ENCODE data around the gene PGGT1B.
A peak's percentile ranks its signal among the peaks of the same experiment; 100 is the strongest.

Gene PGGT1B

DNA sequence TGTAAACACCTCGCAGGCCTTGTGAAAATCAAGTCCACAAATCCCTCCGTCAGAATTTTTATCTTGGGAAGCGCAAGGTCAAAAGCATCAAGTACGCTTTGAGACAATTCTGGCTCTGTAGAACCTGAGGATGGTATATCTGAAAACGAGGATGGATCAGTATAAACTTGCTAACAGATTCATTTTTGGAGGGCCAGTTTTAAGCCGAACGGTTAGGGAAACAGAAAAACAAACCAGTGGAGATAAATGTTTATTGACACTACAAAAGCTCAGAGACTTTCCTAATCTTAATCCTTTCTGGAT lies 352 bp upstream of the PGGT1B start:
- Histone ChIP-seq H3K79me2 (ENCODE audit: insufficient read depth, low read length) (peaks cover 40% of the 10 kb centered on the region), H3F3A (ENCODE audit: insufficient read depth, low read length) (no peaks in the 10 kb centered on the region), H3K9ac (ENCODE audit: low read length) (peak overlapping the region; percentile 87), H3K4me3 (ENCODE audit: low read depth, low read length, poor library complexity, severe bottlenecking) (peak overlapping the region; percentile 79), H3K9me3 (ENCODE audit: low read length) (no peaks in the 10 kb centered on the region), H3K27me3 (ENCODE audit: insufficient read depth, low read length) (no peaks in the 10 kb centered on the region), H4K20me1 (ENCODE audit: insufficient read depth, low read length) (no peaks in the 10 kb centered on the region), H2AFZ (ENCODE audit: low read length) (peak overlapping the region; percentile 90), H3K4me1 (ENCODE audit: insufficient read depth, low read length, severe bottlenecking) (peaks cover 25% of the 10 kb centered on the region), H3K27ac (ENCODE audit: low read depth, low read length, poor library complexity, severe bottlenecking) (peak overlapping the region; percentile 68), H3K4me2 (ENCODE audit: low read length) (peak overlapping the region; percentile 77), H3K36me3 (ENCODE audit: insufficient read depth, low read length) (peaks cover 10% of the 10 kb centered on the region), H3K9me2 (ENCODE audit: low read depth, low read length) (no peaks in the 10 kb centered on the region)
- TF ChIP-seq, protein P1, sequence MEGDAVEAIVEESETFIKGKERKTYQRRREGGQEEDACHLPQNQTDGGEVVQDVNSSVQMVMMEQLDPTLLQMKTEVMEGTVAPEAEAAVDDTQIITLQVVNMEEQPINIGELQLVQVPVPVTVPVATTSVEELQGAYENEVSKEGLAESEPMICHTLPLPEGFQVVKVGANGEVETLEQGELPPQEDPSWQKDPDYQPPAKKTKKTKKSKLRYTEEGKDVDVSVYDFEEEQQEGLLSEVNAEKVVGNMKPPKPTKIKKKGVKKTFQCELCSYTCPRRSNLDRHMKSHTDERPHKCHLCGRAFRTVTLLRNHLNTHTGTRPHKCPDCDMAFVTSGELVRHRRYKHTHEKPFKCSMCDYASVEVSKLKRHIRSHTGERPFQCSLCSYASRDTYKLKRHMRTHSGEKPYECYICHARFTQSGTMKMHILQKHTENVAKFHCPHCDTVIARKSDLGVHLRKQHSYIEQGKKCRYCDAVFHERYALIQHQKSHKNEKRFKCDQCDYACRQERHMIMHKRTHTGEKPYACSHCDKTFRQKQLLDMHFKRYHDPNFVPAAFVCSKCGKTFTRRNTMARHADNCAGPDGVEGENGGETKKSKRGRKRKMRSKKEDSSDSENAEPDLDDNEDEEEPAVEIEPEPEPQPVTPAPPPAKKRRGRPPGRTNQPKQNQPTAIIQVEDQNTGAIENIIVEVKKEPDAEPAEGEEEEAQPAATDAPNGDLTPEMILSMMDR (IDR thresholded peaks at IDR 0.05; ENCODE audit: low read length) = no peak
- TF ChIP-seq EZH2 (IDR thresholded peaks at IDR 0.05; ENCODE audit: borderline replicate concordance, low read length) = no peak

DNA sequence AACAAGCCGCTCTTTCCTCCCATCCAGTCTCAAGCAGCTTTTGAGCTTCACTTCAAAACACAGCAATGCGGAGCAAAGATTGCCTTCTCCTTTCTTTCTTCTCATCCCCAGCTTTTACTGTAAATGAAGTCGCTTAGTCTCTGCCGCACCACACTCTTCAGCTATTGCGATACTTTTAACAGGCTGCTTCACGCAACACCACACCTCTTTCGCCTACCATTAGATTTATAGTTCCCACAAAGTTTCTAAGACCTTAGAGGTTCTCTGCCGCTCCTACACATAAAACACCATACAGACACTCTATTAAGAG lies 711 bp downstream of the PGGT1B start:
- no peaks in the 10 kb centered on the region for H3K27me3 ChIP-seq (ENCODE audit: insufficient read depth, low read length)
- H3K4me3 ChIP-seq (ENCODE audit: low read depth, low read length, poor library complexity, severe bottlenecking) = peak overlapping the region; percentile 79
- no peaks in the 10 kb centered on the region for H3F3A ChIP-seq (ENCODE audit: insufficient read depth, low read length)
- TF ChIP-seq, protein P1 (IDR thresholded peaks at IDR 0.05; ENCODE audit: low read length) = no peak
- TF ChIP-seq EZH2 (IDR thresholded peaks at IDR 0.05; ENCODE audit: borderline replicate concordance, low read length) = no peak
- peak overlapping the region; percentile 87 for H3K9ac ChIP-seq (ENCODE audit: low read length)
- H4K20me1 ChIP-seq (ENCODE audit: insufficient read depth, low read length) = no peaks in the 10 kb centered on the region
- peak overlapping the region; percentile 77 for H3K4me2 ChIP-seq (ENCODE audit: low read length)
- no peaks in the 10 kb centered on the region for H3K9me2 ChIP-seq (ENCODE audit: low read depth, low read length)
- peaks cover 50% of the 10 kb centered on the region for H3K79me2 ChIP-seq (ENCODE audit: insufficient read depth, low read length)
- H3K36me3 ChIP-seq (ENCODE audit: insufficient read depth, low read length) = peaks cover 16% of the 10 kb centered on the region
- peaks cover 25% of the 10 kb centered on the region for H3K4me1 ChIP-seq (ENCODE audit: insufficient read depth, low read length, severe bottlenecking)
- H3K27ac ChIP-seq (ENCODE audit: low read depth, low read length, poor library complexity, severe bottlenecking) = peak overlapping the region; percentile 68
- no peaks in the 10 kb centered on the region for H3K9me3 ChIP-seq (ENCODE audit: low read length)
- H2AFZ ChIP-seq (ENCODE audit: low read length) = no peak overlapping the region

DNA sequence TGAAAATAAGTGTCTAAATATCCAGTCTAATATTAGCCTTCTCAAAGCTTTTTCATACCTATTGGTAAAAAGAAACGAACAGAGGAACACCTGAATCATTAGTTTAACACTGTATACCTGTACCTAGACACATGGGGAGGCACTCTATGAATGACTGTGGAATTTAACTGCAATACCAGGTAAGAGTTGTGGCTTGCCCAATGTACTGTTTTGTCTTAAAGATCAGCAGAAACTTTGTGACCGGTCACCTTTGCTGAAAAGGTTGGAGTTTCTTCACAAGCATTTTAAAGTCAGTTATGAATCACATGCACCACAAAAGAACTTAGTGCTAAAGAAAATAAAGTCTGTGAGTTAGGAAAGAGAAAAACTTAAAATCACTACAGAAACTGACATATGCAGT lies 2.4 kb downstream of the PGGT1B start:
- Histone ChIP-seq H3K9me2 (ENCODE audit: low read depth, low read length) (no peaks in the 10 kb centered on the region), H3K4me1 (ENCODE audit: insufficient read depth, low read length, severe bottlenecking) (peaks cover 25% of the 10 kb centered on the region), H3K9me3 (ENCODE audit: low read length) (no peaks in the 10 kb centered on the region), H3K27ac (ENCODE audit: low read depth, low read length, poor library complexity, severe bottlenecking) (no peak overlapping the region), H2AFZ (ENCODE audit: low read length) (no peak overlapping the region), H4K20me1 (ENCODE audit: insufficient read depth, low read length) (no peaks in the 10 kb centered on the region), H3K79me2 (ENCODE audit: insufficient read depth, low read length) (peaks cover 66% of the 10 kb centered on the region), H3K4me2 (ENCODE audit: low read length) (peak overlapping the region; percentile 77; the same call in 1 of the 2 replicates), H3K36me3 (ENCODE audit: insufficient read depth, low read length) (peaks cover 29% of the 10 kb centered on the region), H3K9ac (ENCODE audit: low read length) (no peak overlapping the region), H3F3A (ENCODE audit: insufficient read depth, low read length) (no peaks in the 10 kb centered on the region), H3K4me3 (ENCODE audit: low read depth, low read length, poor library complexity, severe bottlenecking) (no peak overlapping the region), H3K27me3 (ENCODE audit: insufficient read depth, low read length) (no peaks in the 10 kb centered on the region)
- TF ChIP-seq, protein P1 (IDR thresholded peaks at IDR 0.05; ENCODE audit: low read length) = no peak
- no peak for TF ChIP-seq EZH2 (IDR thresholded peaks at IDR 0.05; ENCODE audit: borderline replicate concordance, low read length)

Data from OCI-LY1 (cell line).